Naive B cell (primary cell): ENCODE measurements around the gene NPR2. TPM values are rescaled to one million over a fixed set of nuclear protein-coding genes. Genes with fewer than 3 reads are reported as not detected.
A peak's percentile ranks its signal among the peaks of the same experiment; 100 is the strongest.

Source experiments
- ATAC-seq, 2 donors: fragments of 150-1000 bp; cut with Tn5 transposase; 2 replicates each; pipeline ENCODE4 v1.10.0; 2021; ENCODE audit warnings: low read depth in 2 of 2, mild to moderate bottlenecking in 2 of 2, moderate library complexity in 2 of 2
- DNase-seq: peaks from one replicate; pipeline ENCODE4 v3.0.0; 2022
- H3K27ac Mint-ChIP-seq, 6 donors: one replicate each; pipeline ENCODE4 v1.8.0; 2020 to 2022; ENCODE audit warnings: mild to moderate bottlenecking in 6 of 6, mixed read lengths in 6 of 6, moderate library complexity in 5 of 6, inconsistent platforms in 2 of 6
- H3K27me3 Mint-ChIP-seq, 3 donors: one replicate each; pipeline ENCODE4 v1.8.0; 2021 to 2022; ENCODE audit warnings: mixed read lengths in 3 of 3, mild to moderate bottlenecking in 1 of 3
- H3K36me3 Mint-ChIP-seq, 2 donors: one replicate each; pipeline ENCODE4 v1.8.0; 2020 to 2022; ENCODE audit warnings: mixed read lengths in 2 of 2, inconsistent platforms in 1 of 2, mild to moderate bottlenecking in 1 of 2
- H3K4me1 Mint-ChIP-seq, 3 donors: one replicate each; pipeline ENCODE4 v1.8.0; 2020 to 2022; ENCODE audit warnings: mixed read lengths in 3 of 3, inconsistent platforms in 1 of 3, mild to moderate bottlenecking in 1 of 3, moderate library complexity in 1 of 3
- H3K4me3 Mint-ChIP-seq, 8 donors: one replicate each; pipeline ENCODE4 v1.8.0; 2020 to 2022; ENCODE audit warnings: mild to moderate bottlenecking in 8 of 8, mixed read lengths in 8 of 8, moderate library complexity in 8 of 8, inconsistent platforms in 2 of 8
- H3K9me3 Mint-ChIP-seq, 7 donors: one replicate each; pipeline ENCODE4 v1.8.0; 2020 to 2022; ENCODE audit warnings: mixed read lengths in 7 of 7, mild to moderate bottlenecking in 5 of 7, inconsistent platforms in 2 of 7, moderate library complexity in 1 of 7
- polyA plus RNA-seq, 6 donors: library from polyadenylated mRNA; unstranded; fragments of 300-500 nt; fragmentation: Illumina TruSeq; gene quantifications; one replicate each; pipeline ENCODE4 v1.2.3, GENCODE V29; 2021; ENCODE audit warnings: low read depth in 6 of 6

The NPR2 gene
- polyA plus RNA-seq, 6 donors from 2014 or later = 0.70 to 1.4 (median 0.72) TPM; not detected in 3

GRCh38 chr9:35755071-35755470, 36.3 kb upstream of the NPR2 start:
- Mint-ChIP-seq H3K4me1 (peaks cover 49 to 60% (median 54%) of the 10 kb centered on the region in 3 donors), H3K27me3 (no peaks in the 10 kb centered on the region), H3K36me3 (peaks cover 7 to 21% of the 10 kb centered on the region in 2 donors), H3K4me3 (peak overlapping the region in 7 of 8 donors; percentile 7 to 99 (median 97)), H3K9me3 (no peaks in the 10 kb centered on the region), H3K27ac (peak overlapping the region in 3 of 6 donors; percentile 74 to 98 (median 94))
- ATAC-seq = no peak
- no peak for DNase-seq

DNA sequence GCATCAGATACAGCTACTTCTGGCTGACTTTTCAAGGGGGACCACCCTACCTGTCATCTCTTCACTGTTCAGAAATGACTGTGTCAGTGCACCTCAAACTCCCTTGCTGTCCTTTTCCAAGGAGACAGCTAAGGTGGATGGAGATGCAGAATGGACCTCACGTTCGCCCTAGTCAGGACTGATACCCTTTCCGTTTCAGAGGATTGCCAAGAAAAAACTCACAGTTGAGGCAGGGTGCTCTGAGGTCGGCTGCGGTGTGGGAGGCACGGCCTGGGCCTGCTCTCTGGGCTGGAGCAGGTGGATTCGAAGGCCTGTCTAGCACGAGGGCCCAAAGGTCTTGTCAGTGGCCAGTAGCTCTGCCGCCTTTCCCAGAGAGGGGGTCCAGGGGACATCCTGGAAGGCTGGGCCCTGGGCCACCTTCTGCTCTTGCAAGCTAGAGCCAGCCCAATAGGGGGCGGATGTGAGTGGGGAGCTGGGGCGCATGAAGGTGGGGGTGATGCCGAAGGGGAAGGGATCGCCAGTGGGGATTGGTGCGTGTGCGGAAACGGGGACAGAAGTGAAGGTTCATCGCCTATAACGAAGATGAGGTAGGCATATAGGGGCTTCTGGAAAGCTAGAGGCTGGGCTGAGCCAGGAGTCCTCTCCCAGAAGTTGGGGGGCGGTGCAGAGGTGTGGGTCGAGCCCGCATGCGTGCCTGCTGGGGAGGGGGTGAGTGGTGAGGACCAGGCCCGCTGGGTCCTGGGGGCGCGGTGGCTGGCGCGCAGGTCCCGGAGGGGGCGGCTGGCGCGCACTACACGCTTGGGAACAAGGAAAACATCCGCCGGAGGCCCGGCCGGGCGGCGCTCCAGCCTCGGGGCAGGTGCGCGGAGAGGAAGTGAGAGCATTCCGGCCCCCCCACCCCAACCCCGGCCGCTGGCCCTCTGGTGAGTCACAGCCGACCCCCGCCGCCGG, 34.8 kb upstream of the NPR2 start:
- peaks cover 55 to 66% (median 57%) of the 10 kb centered on the region in 3 donors for H3K4me1 Mint-ChIP-seq
- H3K27ac Mint-ChIP-seq = peak overlapping the region; percentile 93 to 99 (median 98)
- H3K27me3 Mint-ChIP-seq = no peaks in the 10 kb centered on the region
- H3K4me3 Mint-ChIP-seq = peak overlapping the region; percentile 86 to 99 (median 98)
- DNase-seq (peak; percentile 68), ATAC-seq (peak; percentile 79 to 82)
- H3K36me3 Mint-ChIP-seq = peaks cover 7 to 21% of the 10 kb centered on the region in 2 donors
- H3K9me3 Mint-ChIP-seq = no peaks in the 10 kb centered on the region

DNA sequence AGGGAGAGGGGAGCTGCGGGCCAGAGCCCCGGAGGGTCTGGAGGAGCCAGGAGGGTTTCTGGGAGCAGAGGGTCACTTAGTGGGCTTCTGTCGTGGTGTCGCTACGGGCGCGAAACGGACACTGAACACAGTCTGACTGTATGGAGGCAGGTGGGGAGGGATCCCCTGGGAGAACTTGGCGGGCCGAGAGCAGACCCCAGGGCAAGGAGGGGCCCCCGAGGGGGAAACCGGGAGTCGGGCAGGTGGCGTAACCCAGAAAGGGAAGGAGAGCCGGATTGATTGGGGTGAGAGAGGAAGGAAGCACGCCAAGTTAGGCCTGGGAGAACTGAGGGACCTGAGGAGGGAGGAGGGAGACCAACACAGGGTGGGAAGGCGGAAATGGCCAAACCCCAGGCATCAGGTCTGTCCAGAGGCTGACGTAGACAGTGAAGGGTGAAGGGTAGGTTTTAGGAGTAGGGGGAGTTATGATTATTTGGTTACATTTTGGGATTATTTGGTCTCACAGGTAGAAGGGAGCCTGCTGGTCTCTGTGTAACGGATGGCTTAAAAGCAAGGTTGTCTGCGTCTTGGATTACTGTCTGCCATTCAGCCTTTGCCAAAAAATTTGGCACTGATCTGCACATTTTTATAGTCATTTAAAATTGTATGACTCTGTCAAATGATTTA, 34.0 kb upstream of the NPR2 start:
- Mint-ChIP-seq H3K4me1 (peaks cover 51 to 70% (median 63%) of the 10 kb centered on the region in 3 donors), H3K4me3 (peak overlapping the region; percentile 86 to 99 (median 98)), H3K27ac (peak overlapping the region; percentile 93 to 98 (median 97)), H3K27me3 (no peaks in the 10 kb centered on the region), H3K9me3 (no peaks in the 10 kb centered on the region), H3K36me3 (peaks cover 4 to 14% of the 10 kb centered on the region in 2 donors)
- ATAC-seq = peak; percentile 6 to 26
- DNase-seq = no peak

GRCh38 chr9:35757892-35758275, 33.5 kb upstream of the NPR2 start:
- DNase-seq = no peak
- peaks cover 0 to 9% of the 10 kb centered on the region in 2 donors for H3K36me3 Mint-ChIP-seq
- peak overlapping the region; percentile 86 to 99 (median 98) for H3K4me3 Mint-ChIP-seq
- peak overlapping the region; percentile 7 to 98 (median 89) for H3K27ac Mint-ChIP-seq
- no peak for ATAC-seq
- no peaks in the 10 kb centered on the region for H3K27me3 Mint-ChIP-seq
- no peaks in the 10 kb centered on the region for H3K9me3 Mint-ChIP-seq
- peaks cover 50 to 70% (median 65%) of the 10 kb centered on the region in 3 donors for H3K4me1 Mint-ChIP-seq

DNA sequence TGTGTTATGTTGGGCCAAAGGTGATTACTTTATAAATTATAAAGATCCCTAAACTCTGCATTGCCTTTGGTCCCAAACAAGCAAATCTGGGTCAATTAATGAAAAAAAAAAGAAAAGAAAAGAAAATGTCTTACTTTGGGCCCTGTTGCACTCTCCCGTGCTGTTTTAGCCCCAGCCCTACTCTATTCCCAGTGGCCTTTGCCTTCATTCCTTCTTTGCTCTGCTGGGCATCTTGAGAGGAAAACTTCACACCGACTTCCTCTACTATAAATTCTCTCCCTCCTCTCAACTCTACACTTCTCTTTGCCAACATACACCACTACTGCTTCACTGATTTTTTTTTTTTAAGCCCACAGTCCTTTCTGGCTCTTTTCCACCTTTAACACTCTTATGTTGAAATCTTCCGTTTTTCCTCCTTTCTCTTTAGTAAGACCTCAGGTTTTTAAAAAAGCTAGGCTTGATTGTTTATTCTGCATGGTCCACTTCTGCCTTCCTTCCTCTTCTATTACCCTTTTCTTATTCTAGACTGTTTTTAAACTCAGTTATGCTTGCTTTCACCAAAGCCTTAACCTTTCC, 32.8 kb upstream of the NPR2 start:
- Mint-ChIP-seq H3K4me1 (peaks cover 50 to 71% (median 66%) of the 10 kb centered on the region in 3 donors), H3K27ac (peak overlapping the region; percentile 16 to 98 (median 92))

GRCh38 chr9:35759795-35760194, 31.6 kb upstream of the NPR2 start:
- no peaks in the 10 kb centered on the region for H3K36me3 Mint-ChIP-seq
- peaks cover 50 to 67% (median 62%) of the 10 kb centered on the region in 3 donors for H3K4me1 Mint-ChIP-seq
- no peaks in the 10 kb centered on the region for H3K9me3 Mint-ChIP-seq
- peak overlapping the region in 5 of 6 donors; percentile 16 to 76 (median 47) for H3K27ac Mint-ChIP-seq
- DNase-seq (no peak), ATAC-seq (no peak)
- H3K4me3 Mint-ChIP-seq = peak overlapping the region in 6 of 8 donors; percentile 31 to 72 (median 60)
- H3K27me3 Mint-ChIP-seq = no peaks in the 10 kb centered on the region

More for the DNA sequence above, 32.8 kb upstream of the NPR2 start:
- Mint-ChIP-seq H3K36me3 (peaks cover 0 to 5% of the 10 kb centered on the region in 2 donors), H3K9me3 (no peaks in the 10 kb centered on the region), H3K4me3 (peak overlapping the region; percentile 61 to 99 (median 96)), H3K27me3 (no peaks in the 10 kb centered on the region)
- DNase-seq (no peak), ATAC-seq (no peak)

GRCh38 chr9:35760651-35761050, 30.7 kb upstream of the NPR2 start:
- Mint-ChIP-seq H3K27ac (peak overlapping the region in 4 of 6 donors; percentile 12 to 87 (median 44)), H3K9me3 (no peaks in the 10 kb centered on the region), H3K4me1 (peaks cover 50 to 61% (median 60%) of the 10 kb centered on the region in 3 donors), H3K4me3 (peak overlapping the region in 3 of 8 donors; percentile 29 to 36 (median 32)), H3K27me3 (no peaks in the 10 kb centered on the region), H3K36me3 (no peaks in the 10 kb centered on the region)
- ATAC-seq (no peak), DNase-seq (no peak)

- ATAC-seq = no peak
Observed at GRCh38 chr9:35763181-35763580, 28.2 kb upstream of the NPR2 start.

GRCh38 chr9:35763803-35764202, 27.6 kb upstream of the NPR2 start:
- Mint-ChIP-seq H3K4me3 (peak overlapping the region in 1 of 8 donors; percentile 10), H3K27me3 (no peaks in the 10 kb centered on the region), H3K36me3 (no peaks in the 10 kb centered on the region), H3K9me3 (no peaks in the 10 kb centered on the region), H3K4me1 (peaks cover 26 to 49% (median 39%) of the 10 kb centered on the region in 3 donors), H3K27ac (peak overlapping the region in 2 of 6 donors; percentile 42 to 93)
- ATAC-seq (no peak), DNase-seq (no peak)

More at GRCh38 chr9:35763181-35763580, 28.2 kb upstream of the NPR2 start:
- DNase-seq = no peak
- peaks cover 31 to 51% (median 39%) of the 10 kb centered on the region in 3 donors for H3K4me1 Mint-ChIP-seq
- H3K9me3 Mint-ChIP-seq = no peaks in the 10 kb centered on the region
- peak overlapping the region in 1 of 8 donors; percentile 35 for H3K4me3 Mint-ChIP-seq
- H3K27me3 Mint-ChIP-seq = no peaks in the 10 kb centered on the region
- no peaks in the 10 kb centered on the region for H3K36me3 Mint-ChIP-seq
- H3K27ac Mint-ChIP-seq = peak overlapping the region in 2 of 6 donors; percentile 41 to 56

GRCh38 chr9:35766997-35767396, 24.4 kb upstream of the NPR2 start:
- ATAC-seq (no peak), DNase-seq (no peak)
- no peaks in the 10 kb centered on the region for H3K9me3 Mint-ChIP-seq
- H3K27me3 Mint-ChIP-seq = no peaks in the 10 kb centered on the region
- H3K4me3 Mint-ChIP-seq = no peak overlapping the region
- H3K4me1 Mint-ChIP-seq = peaks cover 10 to 21% (median 17%) of the 10 kb centered on the region in 3 donors
- peak overlapping the region in 1 of 6 donors; percentile 40 for H3K27ac Mint-ChIP-seq
- H3K36me3 Mint-ChIP-seq = no peaks in the 10 kb centered on the region

DNA sequence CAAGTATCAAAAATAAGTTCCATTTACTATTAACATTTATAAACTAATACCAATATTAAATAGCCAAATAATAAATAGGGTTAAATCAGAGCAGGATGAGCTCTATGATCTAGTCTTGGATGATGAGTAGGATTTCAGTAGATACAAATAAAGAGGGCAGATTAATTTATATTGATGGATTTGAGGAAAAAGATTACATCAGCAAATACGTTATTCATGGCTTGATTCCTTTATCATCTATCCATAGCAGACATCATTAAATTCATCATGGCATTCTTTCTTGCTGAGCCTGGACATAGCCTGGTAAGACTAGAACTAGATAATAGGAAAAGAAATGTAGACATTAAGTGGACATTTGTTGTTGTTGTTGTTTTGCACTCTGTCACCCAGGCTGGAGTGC, 23.9 kb upstream of the NPR2 start:
- ATAC-seq (no peak), DNase-seq (no peak)
- Mint-ChIP-seq H3K4me3 (no peak overlapping the region), H3K27me3 (no peaks in the 10 kb centered on the region), H3K27ac (peak overlapping the region in 1 of 6 donors; percentile 40), H3K9me3 (no peaks in the 10 kb centered on the region), H3K36me3 (no peaks in the 10 kb centered on the region), H3K4me1 (peaks cover 10 to 21% (median 14%) of the 10 kb centered on the region in 3 donors)

- Mint-ChIP-seq H3K4me1 (peaks cover under 1 to 22% (median 14%) of the 10 kb centered on the region in 3 donors), H3K4me3 (no peak overlapping the region), H3K36me3 (no peaks in the 10 kb centered on the region), H3K27me3 (no peaks in the 10 kb centered on the region), H3K27ac (no peak overlapping the region), H3K9me3 (no peaks in the 10 kb centered on the region)
- DNase-seq (no peak), ATAC-seq (no peak)
Observed at GRCh38 chr9:35769763-35770162, 21.6 kb upstream of the NPR2 start.

DNA sequence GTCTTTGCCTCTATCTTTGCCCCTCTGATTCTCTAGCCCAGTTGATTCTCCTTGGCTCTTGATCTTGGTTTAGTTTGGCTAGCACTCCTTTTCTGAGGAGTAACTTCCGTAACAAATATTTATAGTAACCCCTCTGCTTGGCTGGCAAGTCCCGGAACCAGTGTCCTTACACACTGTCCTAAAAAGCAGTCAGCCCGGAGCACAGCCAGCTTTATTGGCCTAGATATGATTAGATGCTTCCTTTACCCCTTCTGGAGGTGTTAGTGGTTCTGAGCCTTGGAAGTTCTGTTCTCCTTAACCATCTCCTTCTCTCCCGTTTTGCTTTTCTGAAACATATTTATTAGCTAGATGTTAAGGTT, 20.3 kb upstream of the NPR2 start:
- peaks cover 10 to 31% (median 27%) of the 10 kb centered on the region in 3 donors for H3K4me1 Mint-ChIP-seq
- no peak overlapping the region for H3K4me3 Mint-ChIP-seq
- H3K9me3 Mint-ChIP-seq = no peaks in the 10 kb centered on the region
- no peak for DNase-seq
- no peak overlapping the region for H3K27ac Mint-ChIP-seq
- H3K36me3 Mint-ChIP-seq = no peaks in the 10 kb centered on the region
- no peaks in the 10 kb centered on the region for H3K27me3 Mint-ChIP-seq
- ATAC-seq = no peak
